ENCODE data around the gene PTPRJ. TPM values are rescaled to one million over a fixed set of nuclear protein-coding genes. Genes with fewer than 3 reads are reported as not detected.

The PTPRJ gene
- total RNA-seq, 1 donor from 2014 or later = 24.3 TPM

DNA sequence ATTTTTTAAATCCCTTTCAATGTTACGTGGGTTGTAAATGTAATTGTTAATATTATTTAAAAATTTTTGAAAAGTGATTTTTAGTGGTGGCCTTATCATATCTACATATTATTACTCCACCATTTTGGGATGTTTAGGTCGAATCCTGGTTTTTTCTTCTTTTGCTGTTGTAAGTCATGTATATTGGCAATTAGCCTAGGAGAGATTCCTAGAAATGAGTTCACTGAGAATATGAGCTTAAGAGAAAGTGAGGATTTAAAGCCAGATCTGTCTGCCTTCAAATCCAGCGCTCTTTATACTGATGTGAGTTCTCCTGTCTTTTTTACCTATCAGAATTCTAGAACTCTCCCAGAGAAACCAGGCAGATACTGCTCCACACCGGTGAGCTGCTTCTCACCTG, 56.1 kb downstream of the PTPRJ start:
- H3K4me1 Mint-ChIP-seq = peaks cover 56% of the 10 kb centered on the region
- DNase-seq (ENCODE audit: low read depth, low spot score) = no peak
- no peaks in the 10 kb centered on the region for H3K9me3 Mint-ChIP-seq
- H3K27me3 Mint-ChIP-seq (ENCODE audit: low read depth) = no peaks in the 10 kb centered on the region
- no peak overlapping the region for H3K27ac Mint-ChIP-seq (ENCODE audit: unreplicated experiment)
- TF ChIP-seq, protein P1, sequence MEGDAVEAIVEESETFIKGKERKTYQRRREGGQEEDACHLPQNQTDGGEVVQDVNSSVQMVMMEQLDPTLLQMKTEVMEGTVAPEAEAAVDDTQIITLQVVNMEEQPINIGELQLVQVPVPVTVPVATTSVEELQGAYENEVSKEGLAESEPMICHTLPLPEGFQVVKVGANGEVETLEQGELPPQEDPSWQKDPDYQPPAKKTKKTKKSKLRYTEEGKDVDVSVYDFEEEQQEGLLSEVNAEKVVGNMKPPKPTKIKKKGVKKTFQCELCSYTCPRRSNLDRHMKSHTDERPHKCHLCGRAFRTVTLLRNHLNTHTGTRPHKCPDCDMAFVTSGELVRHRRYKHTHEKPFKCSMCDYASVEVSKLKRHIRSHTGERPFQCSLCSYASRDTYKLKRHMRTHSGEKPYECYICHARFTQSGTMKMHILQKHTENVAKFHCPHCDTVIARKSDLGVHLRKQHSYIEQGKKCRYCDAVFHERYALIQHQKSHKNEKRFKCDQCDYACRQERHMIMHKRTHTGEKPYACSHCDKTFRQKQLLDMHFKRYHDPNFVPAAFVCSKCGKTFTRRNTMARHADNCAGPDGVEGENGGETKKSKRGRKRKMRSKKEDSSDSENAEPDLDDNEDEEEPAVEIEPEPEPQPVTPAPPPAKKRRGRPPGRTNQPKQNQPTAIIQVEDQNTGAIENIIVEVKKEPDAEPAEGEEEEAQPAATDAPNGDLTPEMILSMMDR (conservative IDR thresholded peaks at IDR 0.05) = no peak
- H3K4me3 Mint-ChIP-seq = no peak overlapping the region
- peaks cover 3% of the 10 kb centered on the region for H3K36me3 Mint-ChIP-seq (ENCODE audit: low read depth)

DNA sequence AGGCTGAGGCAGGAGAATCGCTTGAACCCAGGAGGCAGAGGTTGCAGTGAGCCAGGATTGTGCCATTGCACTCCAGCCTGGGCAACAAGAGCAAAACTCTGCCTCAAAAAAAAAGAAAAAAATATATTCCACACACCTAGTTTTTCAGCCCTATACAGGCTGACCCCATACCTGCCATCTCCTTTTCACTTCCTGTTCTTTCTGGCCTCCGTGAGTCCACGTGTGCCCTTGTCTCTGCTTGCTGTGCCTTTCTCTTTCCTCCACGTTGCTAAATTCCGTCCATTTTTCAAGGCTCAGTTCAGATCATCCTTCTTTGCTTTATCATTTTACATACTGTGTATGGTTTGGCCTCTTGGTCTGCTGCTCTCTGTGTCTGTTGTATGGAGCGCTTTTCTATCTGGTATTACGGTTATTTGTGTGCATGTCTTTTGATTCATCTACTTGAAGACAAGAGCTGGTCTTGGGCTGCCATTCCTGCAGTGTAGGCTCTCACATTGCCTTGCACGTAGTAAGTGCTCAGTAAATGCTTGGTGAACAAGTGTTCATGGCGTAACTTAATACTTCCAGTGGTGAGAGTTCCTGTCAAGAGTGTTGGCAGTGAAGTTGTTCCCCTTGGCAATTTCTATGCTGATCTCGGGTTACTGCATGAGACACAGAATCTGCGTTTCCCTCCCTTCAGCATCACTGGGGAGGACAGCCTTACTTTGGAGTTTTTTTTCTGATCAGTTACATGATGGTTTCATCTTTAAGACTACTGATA, 57.5 kb downstream of the PTPRJ start:
- TF ChIP-seq, protein P1 (conservative IDR thresholded peaks at IDR 0.05) = no peak
- Mint-ChIP-seq H3K36me3 (ENCODE audit: low read depth) (peaks cover 3% of the 10 kb centered on the region), H3K4me3 (no peak overlapping the region), H3K27ac (ENCODE audit: unreplicated experiment) (no peak overlapping the region), H3K27me3 (ENCODE audit: low read depth) (no peaks in the 10 kb centered on the region), H3K4me1 (peaks cover 60% of the 10 kb centered on the region), H3K9me3 (no peaks in the 10 kb centered on the region)
- no peak for DNase-seq (ENCODE audit: low read depth, low spot score)

DNA sequence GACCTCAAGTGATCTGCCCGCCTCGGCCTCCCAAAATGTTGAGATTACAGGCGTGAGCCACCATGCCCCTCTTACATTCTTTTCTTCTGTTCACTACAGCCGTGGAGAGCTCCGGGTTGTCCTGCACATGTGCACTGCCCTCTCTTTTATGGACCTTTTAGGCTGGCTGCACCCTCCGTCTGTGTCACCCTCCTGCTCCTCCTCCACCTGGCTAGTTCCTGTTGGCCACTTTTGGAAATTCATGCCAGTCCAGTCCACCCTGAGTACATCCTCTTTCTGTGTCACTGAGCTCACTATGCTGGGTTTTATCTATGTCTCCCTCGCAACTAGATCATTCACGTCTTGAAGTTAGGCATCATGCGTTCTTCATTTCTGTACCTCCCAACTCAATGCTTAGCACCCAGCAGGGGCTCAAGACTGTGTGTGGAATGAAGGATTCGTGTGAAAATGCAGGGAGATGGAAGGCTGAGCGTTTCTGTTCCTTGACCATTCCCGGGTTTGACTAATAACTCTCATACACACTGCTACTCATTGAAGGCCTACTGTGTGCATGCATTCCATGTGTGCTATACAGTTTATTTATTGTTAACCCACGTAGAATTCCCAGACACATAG, 60.6 kb downstream of the PTPRJ start:
- no peak for DNase-seq (ENCODE audit: low read depth, low spot score)
- H3K4me1 Mint-ChIP-seq = peaks cover 43% of the 10 kb centered on the region

DNA sequence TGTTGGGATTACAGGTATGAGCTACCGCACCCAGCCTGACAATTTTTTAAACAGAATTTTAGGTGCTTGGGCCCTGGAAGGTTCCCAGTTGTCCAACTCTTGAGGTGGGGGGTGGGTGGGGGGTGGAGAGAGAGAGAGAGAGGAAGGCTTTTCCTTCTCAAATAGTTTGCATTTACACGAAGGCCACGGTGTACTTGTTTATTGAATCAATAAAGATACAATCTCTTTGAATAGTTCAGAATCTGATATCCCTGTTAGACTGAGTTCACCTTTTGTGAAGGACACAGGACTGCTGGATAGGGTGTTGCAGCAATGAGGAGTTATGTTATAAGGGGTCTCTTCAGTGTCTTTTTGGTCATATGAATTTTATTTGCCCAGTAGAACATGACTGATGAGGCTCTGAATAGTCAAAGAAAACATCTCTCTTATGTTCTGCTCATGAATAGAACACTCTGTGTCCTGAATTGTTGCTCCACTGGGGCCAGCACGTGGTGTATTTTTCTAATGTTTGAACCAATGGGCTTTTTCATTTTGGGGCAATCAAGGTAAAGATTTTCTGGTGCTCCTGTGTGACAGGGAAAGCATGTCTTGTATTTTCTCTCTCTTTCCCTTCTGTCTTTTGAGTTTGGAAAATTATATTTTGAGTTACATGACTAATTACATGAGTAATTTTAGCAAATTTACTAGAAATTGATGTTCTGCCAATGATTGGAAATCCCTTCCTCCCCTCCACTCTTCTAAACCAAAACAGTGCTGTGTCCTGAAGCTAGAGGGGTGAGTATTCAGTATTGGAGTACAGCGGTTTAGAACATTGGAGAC, 61.7 kb downstream of the PTPRJ start:
- peaks cover 38% of the 10 kb centered on the region for H3K4me1 Mint-ChIP-seq
- peak overlapping the region; percentile 69 for H3K27ac Mint-ChIP-seq (ENCODE audit: unreplicated experiment)
- TF ChIP-seq, protein P1 (conservative IDR thresholded peaks at IDR 0.05) = no peak
- no peaks in the 10 kb centered on the region for H3K27me3 Mint-ChIP-seq (ENCODE audit: low read depth)
- DNase-seq (ENCODE audit: low read depth, low spot score) = no peak
- no peaks in the 10 kb centered on the region for H3K36me3 Mint-ChIP-seq (ENCODE audit: low read depth)
- H3K4me3 Mint-ChIP-seq = peak overlapping the region; percentile 17
- no peaks in the 10 kb centered on the region for H3K9me3 Mint-ChIP-seq

More for the DNA sequence above, 60.6 kb downstream of the PTPRJ start:
- no peaks in the 10 kb centered on the region for H3K27me3 Mint-ChIP-seq (ENCODE audit: low read depth)
- H3K27ac Mint-ChIP-seq (ENCODE audit: unreplicated experiment) = no peak overlapping the region
- H3K9me3 Mint-ChIP-seq = no peaks in the 10 kb centered on the region
- H3K36me3 Mint-ChIP-seq (ENCODE audit: low read depth) = no peaks in the 10 kb centered on the region
- TF ChIP-seq, protein P1 (conservative IDR thresholded peaks at IDR 0.05) = no peak
- no peak overlapping the region for H3K4me3 Mint-ChIP-seq

DNA sequence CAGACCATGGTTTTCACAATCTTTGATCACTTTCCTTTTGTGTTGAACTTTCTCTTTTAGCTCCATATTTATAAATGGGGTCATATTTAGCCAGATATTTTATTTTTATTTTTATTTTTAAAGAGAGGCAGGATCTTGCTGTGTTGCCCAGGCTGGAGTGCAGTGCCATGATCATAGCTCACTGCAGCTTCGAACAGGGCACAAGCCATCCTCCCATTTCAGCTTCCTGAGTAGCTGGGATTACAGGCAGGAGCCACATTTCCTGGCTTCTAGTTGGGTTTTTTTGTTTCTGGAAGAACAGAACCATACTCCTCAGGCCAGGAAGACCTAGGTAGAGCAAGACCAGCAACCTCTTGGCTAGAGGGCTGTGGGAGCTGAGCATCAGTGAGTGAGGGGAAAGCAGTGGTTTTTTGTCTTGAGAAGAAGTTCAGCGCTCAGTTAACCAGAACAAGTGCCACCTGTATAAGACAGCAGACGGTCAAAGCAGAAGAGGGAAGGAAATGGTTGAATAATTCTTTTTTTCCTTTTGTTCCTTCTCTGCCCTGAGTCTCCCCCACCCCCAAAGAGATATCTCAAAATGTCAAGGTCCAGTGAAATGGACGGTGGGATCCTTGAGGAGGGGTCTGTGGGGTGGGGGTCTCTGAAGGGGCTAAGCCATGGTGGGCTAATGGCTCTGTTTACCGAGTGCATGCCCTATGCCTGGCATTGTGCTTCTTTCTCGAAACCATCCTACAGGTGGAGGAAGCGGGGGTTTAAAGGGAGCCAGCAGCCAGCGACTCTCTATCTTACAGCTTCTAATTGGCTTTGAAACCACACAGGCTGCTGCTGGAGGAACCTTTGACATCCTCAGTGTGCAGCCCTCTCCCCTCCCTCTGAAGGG, 63.0 kb downstream of the PTPRJ start:
- Mint-ChIP-seq H3K27ac (ENCODE audit: unreplicated experiment) (peak overlapping the region; percentile 35), H3K36me3 (ENCODE audit: low read depth) (no peaks in the 10 kb centered on the region), H3K9me3 (no peaks in the 10 kb centered on the region), H3K4me1 (peaks cover 37% of the 10 kb centered on the region), H3K27me3 (ENCODE audit: low read depth) (no peaks in the 10 kb centered on the region), H3K4me3 (no peak overlapping the region)
- DNase-seq (ENCODE audit: low read depth, low spot score) = no peak
- TF ChIP-seq, protein P1 (conservative IDR thresholded peaks at IDR 0.05) = no peak
